NCI-H82 treated with DMSO at 0.1 percent for 48 hours (cell line): ENCODE results near the gene SLCO4A1.

ENCODE experiments used
- DNase-seq: peaks from one replicate; lab custom pipeline; 2025; ENCODE audit not compliant: unreplicated experiment; lab: John Stamatoyannopoulos, UW

The SLCO4A1 gene

GRCh38 chr20:62642051-62642665, at the start of gene SLCO4A1:
SLCO4A1 (plus strand) TSS chr20:62642503; CDS start chr20:62656455, 13,952 bp downstream.
- peak; percentile 29 for DNase-seq

GRCh38 chr20:62592506-62593177, 49.7 kb upstream of the SLCO4A1 start:
- no peak for DNase-seq

- no peak for DNase-seq
Observed at GRCh38 chr20:62593616-62594015, 48.7 kb upstream of the SLCO4A1 start.

GRCh38 chr20:62595069-62595468, 47.2 kb upstream of the SLCO4A1 start:
- no peak for DNase-seq

GRCh38 chr20:62595491-62595890, 46.8 kb upstream of the SLCO4A1 start:
- no peak for DNase-seq

GRCh38 chr20:62596486-62596885, 45.8 kb upstream of the SLCO4A1 start:
- DNase-seq, result no peak

GRCh38 chr20:62596921-62597320, 45.4 kb upstream of the SLCO4A1 start:
- no peak for DNase-seq

GRCh38 chr20:62597416-62598115, 44.7 kb upstream of the SLCO4A1 start:
- no peak for DNase-seq

- no peak for DNase-seq
Observed at GRCh38 chr20:62598761-62599194, 43.5 kb upstream of the SLCO4A1 start.

GRCh38 chr20:62599216-62600110, 42.8 kb upstream of the SLCO4A1 start:
- DNase-seq, result no peak

- no peak for DNase-seq
Observed at GRCh38 chr20:62601172-62601571, 41.1 kb upstream of the SLCO4A1 start.

- DNase-seq, result no peak
Observed at GRCh38 chr20:62601714-62602113, 40.6 kb upstream of the SLCO4A1 start.

GRCh38 chr20:62602550-62602949, 39.8 kb upstream of the SLCO4A1 start:
- no peak for DNase-seq

- DNase-seq, result no peak
Observed at GRCh38 chr20:62603021-62603906, 39.0 kb upstream of the SLCO4A1 start.

GRCh38 chr20:62603907-62604785, 38.2 kb upstream of the SLCO4A1 start:
- no peak for DNase-seq

- DNase-seq, result no peak
Observed at GRCh38 chr20:62604796-62605195, 37.5 kb upstream of the SLCO4A1 start.

GRCh38 chr20:62605236-62605943, 36.9 kb upstream of the SLCO4A1 start:
- DNase-seq, result no peak

- no peak for DNase-seq
Observed at GRCh38 chr20:62606016-62606415, 36.3 kb upstream of the SLCO4A1 start.
